Kidney glomerular epithelial cell (primary cell): ENCODE measurements around the gene DCP2.
"Not testable (repeated sequence)": the region's sequence is repeated elsewhere in the genome, so short reads cannot be mapped to it uniquely, and the experiment has no call there.

Source experiments
- DNase-seq: peaks from one replicate; lab custom pipeline; 2025; lab: John Stamatoyannopoulos, UW

DCP2 gene

DNA sequence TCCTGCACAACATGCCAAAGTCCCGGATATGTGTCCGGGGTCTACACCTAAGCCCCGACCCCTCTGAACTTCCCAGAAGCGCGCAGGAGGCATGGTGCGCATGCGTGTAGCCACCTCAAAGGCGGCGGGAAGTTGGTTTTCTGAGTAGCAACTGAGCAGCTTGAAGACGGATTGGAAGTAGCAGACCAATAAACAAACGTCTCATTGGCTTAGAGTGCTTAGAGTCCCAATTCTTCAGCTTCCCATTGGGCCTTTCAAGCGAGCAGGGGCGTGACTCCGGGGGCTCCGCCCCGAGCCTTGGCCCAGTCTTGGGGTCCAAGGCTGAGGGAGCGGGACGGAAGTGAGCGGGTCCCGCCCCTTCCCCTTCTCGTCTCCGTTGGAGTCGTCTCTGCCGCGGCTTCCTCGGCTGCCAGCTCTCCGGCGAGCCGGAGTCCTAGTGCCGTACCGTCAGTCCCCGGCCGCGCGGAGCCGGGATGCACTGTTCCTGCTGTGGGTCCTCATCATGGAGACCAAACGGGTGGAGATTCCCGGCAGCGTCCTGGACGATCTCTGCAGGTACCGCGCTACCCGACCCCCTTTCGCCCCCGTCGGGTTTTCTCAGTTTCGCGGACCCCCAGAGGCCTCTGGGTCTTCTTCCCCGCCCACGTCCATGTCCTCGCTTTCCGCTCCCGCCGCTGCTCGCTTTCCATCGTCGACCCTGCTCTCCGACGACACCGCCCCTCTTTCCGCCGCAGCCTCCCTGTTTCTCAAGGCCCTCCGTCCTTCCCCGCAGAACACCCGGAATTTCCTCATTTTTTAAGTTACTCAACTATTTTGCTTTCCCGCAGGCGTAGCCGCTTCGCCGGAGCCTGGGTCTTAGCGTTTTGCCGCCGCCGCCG lies at the start of gene DCP2:
DCP2 (plus strand) TSS at position 367 of the 878 bp plus-strand sequence; CDS start at position 503, 136 bp downstream.
- peak; percentile 99 for DNase-seq

DNA sequence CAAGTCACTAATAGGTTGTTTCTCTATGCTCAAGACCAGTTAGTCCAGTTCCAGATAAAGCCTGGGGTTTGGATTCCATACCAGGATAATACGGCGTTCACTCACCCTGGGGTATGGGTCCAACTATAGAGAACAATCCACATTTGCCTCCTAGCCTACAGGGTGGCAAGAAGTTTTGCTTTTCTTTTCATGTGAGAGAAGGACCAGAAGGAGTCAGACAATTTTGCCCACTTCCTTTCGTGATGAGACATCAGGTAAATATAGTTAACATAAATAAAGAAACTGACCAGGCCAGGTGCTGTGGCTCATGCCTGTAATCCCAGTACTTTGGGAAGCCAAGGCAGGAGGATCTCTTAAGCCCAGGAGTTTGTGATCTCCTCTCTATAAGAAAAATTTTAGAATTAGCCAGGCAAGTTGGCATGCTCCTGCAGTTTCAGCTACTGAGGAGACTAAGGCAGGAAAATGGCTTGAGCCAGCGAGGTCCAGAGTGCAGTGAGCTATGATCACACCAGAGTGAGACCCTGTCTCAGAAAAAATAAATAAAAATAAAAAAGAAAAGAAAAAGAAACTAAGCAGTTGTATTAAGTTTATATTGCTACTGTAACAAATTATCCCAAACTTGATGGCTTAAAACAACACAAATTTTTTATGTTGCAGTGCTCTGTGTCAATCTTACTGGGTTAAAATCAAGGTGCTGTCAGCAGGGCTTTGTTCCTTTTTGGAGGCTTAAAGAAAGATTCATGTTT lies 47.1 kb upstream of the DCP2 start:
- DNase-seq = no peak

DNA sequence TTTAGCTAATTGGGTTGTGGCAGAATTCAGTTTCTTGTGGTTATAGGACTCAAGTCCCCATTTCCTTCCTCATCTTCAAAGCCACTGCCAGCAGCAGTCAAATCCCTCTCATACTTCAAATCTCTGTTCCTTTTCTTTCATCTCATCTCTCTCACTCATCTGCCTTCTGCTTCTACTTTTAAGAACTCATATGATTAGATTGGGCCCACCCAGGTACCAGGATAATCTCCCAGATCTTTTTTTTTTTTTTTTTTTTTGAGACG lies 46.6 kb upstream of the DCP2 start:
- DNase-seq = no peak

GRCh38 chr5:112931473-112931872 lies 45.1 kb upstream of the DCP2 start:
- DNase-seq = no peak

GRCh38 chr5:112933105-112933504 lies 43.5 kb upstream of the DCP2 start:
- no peak for DNase-seq

- DNase-seq = no peak
These were observed 42.8 kb upstream of the DCP2 start for GRCh38 chr5:112933651-112934365.

DNA sequence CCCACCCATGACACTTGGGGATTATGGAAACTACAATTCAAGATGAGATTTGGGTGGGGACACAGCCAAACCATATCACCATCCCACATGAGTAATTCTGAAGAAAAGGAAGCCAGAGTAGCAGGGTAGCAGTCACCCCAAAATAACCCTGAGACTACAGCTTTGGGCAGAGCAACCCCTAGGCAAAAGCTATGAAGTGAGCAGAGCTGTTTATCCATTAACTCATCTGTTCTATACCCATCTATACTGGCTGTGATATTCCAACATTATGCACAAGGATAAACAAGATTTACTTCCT lies 42.3 kb upstream of the DCP2 start:
- DNase-seq = no peak

DNA sequence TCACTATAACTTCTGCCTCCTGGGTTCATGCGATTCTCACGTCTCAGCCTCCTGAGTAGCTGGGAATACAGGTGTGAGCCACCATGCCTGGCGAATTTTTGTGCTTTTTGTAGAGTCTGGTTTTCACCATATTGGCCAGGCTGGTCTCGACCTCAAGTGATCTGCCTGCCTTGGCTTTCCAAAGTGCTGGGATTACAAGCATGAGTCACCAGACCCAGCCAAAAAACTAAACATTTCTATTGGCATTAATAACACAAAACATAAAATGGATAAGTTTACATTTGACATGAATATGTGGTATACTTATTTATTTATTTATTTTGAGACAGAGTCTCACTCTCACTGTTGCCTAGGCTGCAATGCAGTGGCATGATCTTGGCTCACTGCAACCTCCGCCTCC lies 40.9 kb upstream of the DCP2 start:
- no peak for DNase-seq

DNA sequence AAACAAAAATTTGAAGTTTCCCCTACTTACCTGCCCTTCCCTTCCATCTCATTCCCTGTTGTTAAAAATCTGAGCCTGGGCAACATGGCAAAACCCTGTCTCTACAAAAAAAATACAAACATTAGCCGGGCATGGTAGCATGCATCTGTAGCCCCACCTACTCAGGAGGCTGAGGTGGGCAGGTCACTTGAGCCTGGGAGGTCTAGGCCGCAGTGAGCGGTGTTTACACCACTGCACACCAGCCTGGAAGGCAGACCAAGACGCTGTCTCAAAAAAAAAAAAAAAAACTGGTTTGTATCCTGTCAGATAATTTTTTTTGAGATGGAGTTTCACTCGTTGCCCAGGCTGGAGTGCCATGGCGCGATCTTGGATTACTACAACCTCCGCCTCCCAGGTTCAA lies 38.3 kb upstream of the DCP2 start:
- no peak for DNase-seq

DNA sequence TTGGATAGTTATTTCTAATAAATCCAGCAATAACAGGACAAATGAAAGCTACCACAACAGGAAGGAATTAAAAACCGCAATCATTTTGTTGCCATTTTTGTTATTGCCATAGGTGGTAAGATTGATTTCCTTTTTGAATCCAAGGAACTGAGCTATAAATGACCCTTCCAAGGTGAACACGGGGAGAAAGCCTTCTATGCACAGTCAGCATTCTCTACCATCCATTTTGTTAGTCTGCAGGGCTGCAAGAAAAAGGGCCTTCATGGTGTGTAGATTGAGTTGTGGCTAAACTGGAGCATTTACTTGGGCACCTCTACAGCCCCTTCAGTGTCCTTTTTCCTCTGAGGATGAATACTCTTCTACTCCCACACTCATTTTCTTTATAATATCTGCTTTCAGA lies 35.9 kb upstream of the DCP2 start:
- DNase-seq = no peak

- DNase-seq = no peak
These were observed 28.1 kb upstream of the DCP2 start for GRCh38 chr5:112948458-112948857.

DNA sequence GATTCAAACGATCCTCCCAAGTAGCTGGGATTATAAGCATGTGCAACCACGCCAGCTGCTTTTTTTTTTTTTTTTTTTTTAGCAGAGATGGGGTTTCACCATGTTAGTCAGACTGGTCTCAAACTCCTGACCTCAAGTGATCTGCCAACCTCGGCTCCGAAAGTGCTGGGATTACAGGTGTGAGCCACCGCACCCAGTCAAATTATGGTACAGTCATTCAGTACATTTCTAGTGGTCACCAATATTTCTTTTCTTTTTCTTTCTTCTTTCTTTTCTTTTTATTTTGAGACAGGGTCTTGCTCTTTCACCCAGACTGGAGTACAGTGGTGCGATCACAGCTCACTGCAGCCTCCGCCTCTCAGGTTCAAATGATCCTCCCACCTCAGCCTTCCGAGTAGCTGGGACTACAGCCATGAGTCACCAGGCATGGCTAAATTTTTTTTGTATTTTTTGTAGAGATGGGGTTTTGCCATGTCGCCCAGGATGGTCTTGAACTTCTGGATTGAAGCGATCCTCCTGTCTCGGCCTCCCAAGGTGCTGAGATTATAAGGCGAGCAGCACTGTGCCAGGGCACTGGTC lies 25.4 kb upstream of the DCP2 start:
- no peak for DNase-seq

- DNase-seq = no peak
These were observed 20.0 kb upstream of the DCP2 start for GRCh38 chr5:112956606-112957005.

DNA sequence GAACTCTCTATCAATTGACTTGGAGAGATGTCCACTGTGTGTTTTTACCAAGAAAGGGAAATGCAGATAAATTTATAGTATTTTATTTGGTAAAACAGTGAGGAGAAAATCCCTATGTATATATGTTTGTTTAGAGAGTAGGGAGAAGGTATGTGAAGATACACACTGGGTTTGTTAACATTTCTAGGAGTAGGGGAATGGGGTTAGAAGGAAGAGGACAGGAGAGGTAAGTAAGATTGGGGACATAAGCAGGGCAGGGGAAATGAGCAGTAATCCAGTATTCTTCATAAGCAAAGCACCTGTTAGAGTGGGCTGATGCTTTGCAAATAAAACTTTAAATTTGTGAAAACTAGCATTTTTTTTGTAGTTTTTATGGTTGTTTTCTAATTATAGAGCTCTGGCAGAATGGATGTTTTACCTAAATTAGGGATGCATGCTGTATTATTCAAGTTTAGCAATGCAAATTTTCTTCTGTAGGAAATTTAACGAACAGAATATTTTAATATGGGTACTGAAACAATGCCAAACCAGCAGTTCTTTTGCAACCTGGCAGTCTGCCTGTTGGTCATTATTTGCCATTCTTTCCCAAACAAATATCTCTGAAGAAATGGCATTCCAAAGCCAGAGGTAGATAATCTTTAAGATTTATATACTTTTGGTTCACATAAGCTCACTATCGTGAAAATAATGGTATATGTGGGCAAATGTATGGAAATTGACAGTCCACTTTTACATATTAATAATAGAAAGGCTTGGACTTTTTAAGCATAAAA lies 19.4 kb upstream of the DCP2 start:
- DNase-seq = no peak

DNA sequence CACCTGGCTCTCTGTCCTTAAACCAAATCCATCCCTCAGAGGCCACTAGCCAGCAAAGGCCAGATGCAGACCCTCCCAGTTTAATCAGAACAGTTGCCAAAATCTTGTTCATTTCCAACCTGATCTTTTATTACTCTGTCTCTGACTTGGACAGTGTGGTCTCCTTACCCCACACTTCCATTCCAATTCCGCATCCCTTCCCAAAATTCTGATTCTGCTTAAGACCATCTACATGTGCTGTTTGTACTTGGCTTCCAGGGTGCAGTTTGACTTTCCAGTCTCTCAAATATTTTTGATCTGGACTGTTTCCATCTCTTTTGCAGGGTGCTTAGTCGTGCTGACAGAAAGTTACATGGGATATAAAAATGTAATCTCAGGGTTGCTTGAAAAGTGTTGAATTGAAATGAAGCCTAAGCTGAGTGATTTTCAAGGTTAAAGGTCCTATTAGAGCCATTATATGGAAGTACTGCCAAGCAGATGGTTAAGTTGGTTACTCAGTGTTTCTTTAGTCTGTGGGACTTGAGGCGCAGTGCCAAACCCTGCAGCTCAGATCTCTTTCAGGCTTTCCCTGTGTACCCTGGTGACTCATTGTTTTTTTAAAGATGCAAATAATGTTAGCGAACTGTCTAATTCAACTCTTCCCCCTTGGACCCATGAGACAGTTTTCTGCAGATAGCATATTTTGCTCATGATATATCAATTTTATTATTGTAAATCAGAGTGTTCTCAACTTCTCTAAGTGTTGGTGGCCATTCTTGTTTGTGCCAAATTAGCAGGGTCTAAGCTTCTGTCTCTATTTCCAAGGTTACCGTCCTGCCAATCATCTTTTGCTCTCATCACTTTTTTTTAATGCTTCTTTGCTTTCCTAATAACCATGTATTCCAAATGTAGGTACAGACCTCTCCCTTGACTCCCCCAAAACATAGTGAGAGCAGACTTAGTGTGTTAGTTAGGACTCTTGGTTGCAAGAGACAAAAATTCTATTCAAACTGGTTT lies 18.2 kb upstream of the DCP2 start:
- peak; percentile 76 for DNase-seq

DNA sequence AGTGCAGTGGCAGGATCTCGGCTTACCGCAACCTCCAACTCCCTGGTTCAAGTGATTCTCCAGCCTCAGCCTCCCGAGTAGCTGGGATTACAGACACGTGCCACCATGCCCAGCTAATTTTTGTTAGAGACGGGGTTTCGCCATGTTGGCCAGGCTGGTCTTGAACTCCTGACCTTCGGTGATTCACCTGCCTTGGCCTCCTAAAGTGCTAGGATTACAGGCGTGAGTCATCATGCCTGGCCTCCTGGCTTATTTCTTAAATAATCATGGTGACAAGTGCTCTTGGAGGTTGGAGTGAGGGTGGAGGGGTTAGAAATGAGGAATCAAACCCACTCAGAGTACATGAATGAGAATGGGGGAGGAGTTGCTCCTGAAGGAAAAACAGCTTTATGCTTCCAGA lies 16.7 kb upstream of the DCP2 start:
- peak; percentile 34 for DNase-seq

GRCh38 chr5:112960315-112960714 lies 16.3 kb upstream of the DCP2 start:
- DNase-seq = no peak

GRCh38 chr5:112960863-112961504 lies 15.6 kb upstream of the DCP2 start:
- DNase-seq = no peak

GRCh38 chr5:112963374-112963733 lies 13.2 kb upstream of the DCP2 start:
- not testable (repeated sequence) for DNase-seq

- DNase-seq = no peak
These were observed 10.8 kb upstream of the DCP2 start for GRCh38 chr5:112965733-112966306.
